Type B pancreatic cell (in vitro differentiated cells): ENCODE results near the gene GTSF1L. TPM values are rescaled to one million over a fixed set of nuclear protein-coding genes. Genes with fewer than 3 reads are reported as not detected.

Source experiments
- DNase-seq: peaks from one replicate; pipeline ENCODE4 v3.0.0; 2021; ENCODE audit warnings: mixed read lengths; ENCODE audit not compliant: unreplicated experiment; ENCODE audit errors: extremely low spot score
- H3K27ac Mint-ChIP-seq: 2 replicates; pipeline ENCODE4 v1.8.0; 2021; ENCODE audit warnings: mild to moderate bottlenecking, mixed read lengths
- H3K27me3 Mint-ChIP-seq: 2 replicates; pipeline ENCODE4 v1.8.0; 2021; ENCODE audit warnings: mixed read lengths
- H3K36me3 Mint-ChIP-seq: 2 replicates; pipeline ENCODE4 v1.8.0; 2021; ENCODE audit warnings: mixed read lengths
- H3K4me1 Mint-ChIP-seq: one replicate; pipeline ENCODE4 v1.8.0; 2021; ENCODE audit warnings: mixed read lengths; ENCODE audit not compliant: unreplicated experiment
- H3K4me3 Mint-ChIP-seq: 2 replicates; pipeline ENCODE4 v1.8.0; 2021; ENCODE audit warnings: mild to moderate bottlenecking, mixed read lengths
- H3K9me3 Mint-ChIP-seq: 2 replicates; pipeline ENCODE4 v1.8.0; 2021; ENCODE audit warnings: mixed read lengths
- total RNA-seq: library from RNA; stranded (reverse); gene quantifications from 2 replicates; pipeline ENCODE4 v1.2.1, GENCODE V29; 2021; ENCODE audit warnings: low replicate concordance
- TF ChIP-seq, protein P1 (sequence below): fragments of 200-600 bp; sonication (generic); conservative IDR thresholded peaks from 2 replicates; pipeline ENCODE4 v1.5.0; 2021; ENCODE audit warnings: antibody characterized with exemption, mild to moderate bottlenecking

GTSF1L gene
- total RNA-seq, 1 donor from 2014 or later, result not detected

DNA sequence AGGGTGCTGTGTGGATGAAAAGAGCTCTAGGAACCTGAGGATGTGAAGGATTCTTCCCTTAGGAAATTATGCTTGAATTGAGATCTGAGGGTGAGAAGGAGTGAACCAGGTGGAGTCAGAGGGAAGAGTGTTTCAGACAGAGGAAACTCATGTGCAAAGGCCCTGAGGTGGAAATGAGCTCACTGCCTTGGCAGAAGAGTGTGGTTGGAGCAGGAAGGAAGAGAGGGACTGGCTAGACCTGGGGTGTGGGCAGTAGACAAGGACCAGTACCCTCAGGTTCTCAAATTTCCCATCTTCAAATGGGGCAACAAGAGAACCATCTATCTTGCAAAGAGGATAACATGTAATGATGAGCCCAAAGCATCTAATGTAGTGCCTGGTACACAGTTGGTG is 24.0 kb upstream of the GTSF1L start:
- H3K36me3 Mint-ChIP-seq, result no peaks in the 10 kb centered on the region
- H3K27me3 Mint-ChIP-seq, result peaks cover 41% of the 10 kb centered on the region
- no peak overlapping the region for H3K4me3 Mint-ChIP-seq
- no peaks in the 10 kb centered on the region for H3K4me1 Mint-ChIP-seq
- H3K27ac Mint-ChIP-seq, result no peak overlapping the region
- no peak for DNase-seq
- TF ChIP-seq, protein P1, sequence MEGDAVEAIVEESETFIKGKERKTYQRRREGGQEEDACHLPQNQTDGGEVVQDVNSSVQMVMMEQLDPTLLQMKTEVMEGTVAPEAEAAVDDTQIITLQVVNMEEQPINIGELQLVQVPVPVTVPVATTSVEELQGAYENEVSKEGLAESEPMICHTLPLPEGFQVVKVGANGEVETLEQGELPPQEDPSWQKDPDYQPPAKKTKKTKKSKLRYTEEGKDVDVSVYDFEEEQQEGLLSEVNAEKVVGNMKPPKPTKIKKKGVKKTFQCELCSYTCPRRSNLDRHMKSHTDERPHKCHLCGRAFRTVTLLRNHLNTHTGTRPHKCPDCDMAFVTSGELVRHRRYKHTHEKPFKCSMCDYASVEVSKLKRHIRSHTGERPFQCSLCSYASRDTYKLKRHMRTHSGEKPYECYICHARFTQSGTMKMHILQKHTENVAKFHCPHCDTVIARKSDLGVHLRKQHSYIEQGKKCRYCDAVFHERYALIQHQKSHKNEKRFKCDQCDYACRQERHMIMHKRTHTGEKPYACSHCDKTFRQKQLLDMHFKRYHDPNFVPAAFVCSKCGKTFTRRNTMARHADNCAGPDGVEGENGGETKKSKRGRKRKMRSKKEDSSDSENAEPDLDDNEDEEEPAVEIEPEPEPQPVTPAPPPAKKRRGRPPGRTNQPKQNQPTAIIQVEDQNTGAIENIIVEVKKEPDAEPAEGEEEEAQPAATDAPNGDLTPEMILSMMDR, result no peak
- peaks cover 4% of the 10 kb centered on the region for H3K9me3 Mint-ChIP-seq

DNA sequence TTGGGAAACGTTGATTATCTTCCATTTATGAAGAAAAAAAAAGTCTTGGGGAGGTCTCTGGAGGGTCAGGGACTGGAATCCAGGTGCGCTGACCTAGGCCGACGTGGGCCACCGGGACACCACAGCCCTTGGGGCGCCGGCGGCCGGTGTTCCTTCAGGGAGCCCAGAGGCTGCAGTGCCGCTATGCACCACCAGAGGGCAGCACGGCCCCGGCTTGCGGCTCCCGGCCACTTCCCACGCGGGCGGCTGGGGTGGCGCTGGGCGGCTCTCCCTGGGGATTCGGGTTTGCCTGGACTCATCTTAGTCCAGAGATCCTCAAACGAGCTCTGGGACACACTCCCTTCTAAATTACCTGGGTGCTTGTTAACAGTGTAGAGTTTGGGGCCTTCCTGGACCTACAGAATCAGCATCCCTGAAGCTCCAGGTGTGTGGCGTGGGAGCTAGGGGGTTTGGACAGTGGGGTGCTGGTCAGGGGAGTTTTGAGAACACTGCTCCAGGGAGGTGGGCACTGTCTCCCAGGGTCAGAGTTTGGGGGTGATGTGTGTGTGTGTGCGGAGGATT is 23.0 kb upstream of the GTSF1L start:
- Mint-ChIP-seq H3K36me3 (no peaks in the 10 kb centered on the region), H3K4me3 (no peak overlapping the region), H3K27ac (no peak overlapping the region), H3K4me1 (no peaks in the 10 kb centered on the region), H3K9me3 (peaks cover 4% of the 10 kb centered on the region), H3K27me3 (peaks cover 41% of the 10 kb centered on the region)
- TF ChIP-seq, protein P1, result peak; percentile 100
- DNase-seq, result peak; percentile 89

DNA sequence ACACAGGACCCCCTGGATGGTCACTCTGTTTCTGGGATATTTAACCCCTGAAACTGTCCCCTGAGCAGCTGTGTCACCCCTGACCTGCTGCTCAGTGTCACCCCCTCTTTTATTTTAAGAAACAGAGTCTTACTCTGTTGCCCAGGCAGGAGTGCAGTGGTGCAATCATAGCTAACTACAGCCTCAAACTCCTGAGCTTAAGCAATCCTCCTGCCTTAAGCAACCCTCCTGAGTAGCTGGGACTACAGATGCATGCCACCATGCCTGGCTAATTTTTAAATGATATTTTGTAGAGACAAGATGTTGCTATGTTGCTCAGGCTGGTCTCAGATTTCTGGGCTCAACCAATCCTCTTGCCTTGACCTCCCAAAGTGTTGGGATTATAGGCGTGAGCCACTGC is 21.5 kb upstream of the GTSF1L start:
- TF ChIP-seq, protein P1, result no peak
- H3K4me1 Mint-ChIP-seq, result no peaks in the 10 kb centered on the region
- H3K36me3 Mint-ChIP-seq, result no peaks in the 10 kb centered on the region
- H3K27ac Mint-ChIP-seq, result no peak overlapping the region
- no peak overlapping the region for H3K4me3 Mint-ChIP-seq
- no peak for DNase-seq
- H3K27me3 Mint-ChIP-seq, result peaks cover 40% of the 10 kb centered on the region
- no peaks in the 10 kb centered on the region for H3K9me3 Mint-ChIP-seq

DNA sequence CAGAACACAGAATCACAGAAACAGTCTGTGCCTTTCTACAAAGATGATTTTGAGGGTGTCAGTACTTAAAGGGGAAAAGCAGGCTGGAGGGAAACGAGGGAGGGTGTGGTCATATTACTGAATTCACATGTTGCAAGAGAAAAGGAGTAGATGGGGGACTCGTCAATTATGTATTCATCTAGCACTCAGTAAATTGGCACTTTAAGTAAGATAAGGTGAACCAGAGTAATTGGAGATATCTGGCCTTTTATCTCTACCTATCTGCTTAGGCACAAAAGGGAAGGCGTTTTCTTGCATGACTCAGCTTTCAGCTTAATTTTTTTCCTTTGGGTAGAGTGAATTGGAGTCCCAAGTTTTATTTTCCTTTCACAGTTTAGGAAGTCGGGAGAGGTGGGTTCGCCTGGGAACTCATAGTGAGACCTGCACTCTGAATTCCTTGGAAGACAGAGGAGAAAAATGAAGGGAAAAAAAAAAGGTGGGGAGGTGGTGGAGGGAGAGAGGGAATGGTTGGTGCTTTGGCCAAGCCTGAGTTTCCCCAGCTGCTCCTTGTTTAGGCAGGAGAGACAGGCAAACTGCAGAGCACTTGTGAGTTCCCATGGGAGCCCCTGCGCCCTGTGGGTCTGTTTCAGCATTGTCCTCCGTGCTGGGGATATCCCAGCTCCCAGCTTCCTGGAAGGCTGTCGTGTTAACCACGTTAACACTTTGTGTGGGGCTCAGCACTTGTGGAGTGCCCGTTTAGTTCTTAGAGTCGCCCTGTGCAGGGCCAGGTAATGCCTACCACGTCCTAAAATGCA is 19.7 kb upstream of the GTSF1L start:
- no peak overlapping the region for H3K4me3 Mint-ChIP-seq
- H3K4me1 Mint-ChIP-seq, result no peaks in the 10 kb centered on the region
- no peak for DNase-seq
- peak overlapping the region; percentile 16 for H3K27ac Mint-ChIP-seq
- H3K9me3 Mint-ChIP-seq, result no peaks in the 10 kb centered on the region
- no peaks in the 10 kb centered on the region for H3K36me3 Mint-ChIP-seq
- peaks cover 33% of the 10 kb centered on the region for H3K27me3 Mint-ChIP-seq
- TF ChIP-seq, protein P1, result no peak

DNA sequence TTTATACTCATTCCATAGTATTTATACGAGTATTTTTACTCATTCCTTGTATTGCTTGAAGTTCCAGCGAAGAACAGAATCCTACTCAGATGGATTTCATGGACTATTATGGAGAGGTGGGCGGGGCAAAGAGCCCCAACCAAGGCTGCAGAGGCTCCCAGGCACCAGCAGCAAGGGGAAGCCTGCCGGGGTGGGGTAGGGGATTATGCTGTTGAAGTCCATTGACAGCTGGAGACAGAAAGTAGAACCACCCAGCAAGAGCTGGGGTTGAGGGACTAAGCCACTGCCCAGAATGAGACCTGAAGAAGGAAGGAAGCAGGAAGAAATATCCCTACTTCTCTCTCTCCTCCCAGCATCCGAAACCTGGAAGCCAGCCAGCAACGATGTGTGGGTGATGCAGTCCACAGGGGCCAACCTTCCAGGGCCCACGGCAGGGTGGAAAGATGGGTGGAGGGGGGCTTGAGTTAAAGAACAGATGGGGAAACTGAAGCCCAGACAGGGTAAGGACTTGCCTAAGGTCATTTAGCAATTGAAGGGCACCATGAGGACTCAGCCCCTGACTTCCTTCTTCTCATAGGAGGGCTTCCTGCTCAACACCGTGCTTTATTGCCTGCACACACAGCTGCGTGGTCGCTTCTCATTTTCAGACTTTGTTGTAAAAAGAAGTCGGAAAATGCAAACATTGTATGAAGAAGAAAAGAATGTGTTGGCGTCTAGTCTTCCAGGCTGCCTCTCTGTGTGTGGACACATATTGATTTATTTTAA is 18.3 kb upstream of the GTSF1L start:
- TF ChIP-seq, protein P1, result no peak
- no peak for DNase-seq
- Mint-ChIP-seq H3K27ac (no peak overlapping the region), H3K36me3 (no peaks in the 10 kb centered on the region), H3K4me1 (no peaks in the 10 kb centered on the region), H3K4me3 (no peak overlapping the region), H3K27me3 (peaks cover 23% of the 10 kb centered on the region), H3K9me3 (no peaks in the 10 kb centered on the region)
